ENCODE results near the gene TRIM13. TPM values are rescaled to one million over a fixed set of nuclear protein-coding genes. Genes with fewer than 3 reads are reported as not detected.

Gene TRIM13
- total and polyA plus RNA-seq, 7 donors: 14.7 to 25.9 (median 20.6) TPM

DNA sequence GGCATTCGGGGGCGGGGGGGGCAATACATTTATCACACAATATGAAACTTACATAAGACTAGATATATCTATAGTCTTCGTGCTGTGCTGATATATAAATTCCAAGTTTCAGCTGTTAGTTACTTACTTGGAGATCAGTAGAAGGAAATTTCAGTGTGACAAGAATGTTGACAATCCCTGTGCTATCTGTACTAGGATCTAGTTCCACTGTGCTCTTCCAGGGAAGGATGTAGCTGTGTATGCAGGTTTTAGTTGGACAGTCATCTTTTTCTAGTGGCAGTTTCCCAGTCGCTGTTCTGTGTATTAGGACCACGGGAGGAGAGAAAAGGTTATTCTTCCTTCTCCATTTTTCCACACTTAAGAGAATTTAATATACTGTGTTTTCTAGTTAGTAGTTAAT lies 3.2 kb upstream of the TRIM13 start:
- Histone ChIP-seq H3K9me3 (no peaks in the 10 kb centered on the region), H3K27me3 (ENCODE audit: insufficient read depth in 3 of 3, low read length in 2 of 3) (no peaks in the 10 kb centered on the region), H3K27ac (no peak overlapping the region), H3K4me1 (peaks cover 10% of the 10 kb centered on the region), H3K4me3 (no peak overlapping the region), H3K36me3 (ENCODE audit: insufficient read depth in 1 of 2, low read depth in 1 of 2) (peaks cover under 1 to 48% of the 10 kb centered on the region in 2 donors)
- intact Hi-C loops (cut with DNase I): loop anchor here in 1 of 2 donors (10.0 kb wide), 1 partner anchor 401 kb away; no protein-coding TSS in a partner anchor
- ATAC-seq: no peak
- DNase-seq: no peak
- TF ChIP-seq, protein P1, sequence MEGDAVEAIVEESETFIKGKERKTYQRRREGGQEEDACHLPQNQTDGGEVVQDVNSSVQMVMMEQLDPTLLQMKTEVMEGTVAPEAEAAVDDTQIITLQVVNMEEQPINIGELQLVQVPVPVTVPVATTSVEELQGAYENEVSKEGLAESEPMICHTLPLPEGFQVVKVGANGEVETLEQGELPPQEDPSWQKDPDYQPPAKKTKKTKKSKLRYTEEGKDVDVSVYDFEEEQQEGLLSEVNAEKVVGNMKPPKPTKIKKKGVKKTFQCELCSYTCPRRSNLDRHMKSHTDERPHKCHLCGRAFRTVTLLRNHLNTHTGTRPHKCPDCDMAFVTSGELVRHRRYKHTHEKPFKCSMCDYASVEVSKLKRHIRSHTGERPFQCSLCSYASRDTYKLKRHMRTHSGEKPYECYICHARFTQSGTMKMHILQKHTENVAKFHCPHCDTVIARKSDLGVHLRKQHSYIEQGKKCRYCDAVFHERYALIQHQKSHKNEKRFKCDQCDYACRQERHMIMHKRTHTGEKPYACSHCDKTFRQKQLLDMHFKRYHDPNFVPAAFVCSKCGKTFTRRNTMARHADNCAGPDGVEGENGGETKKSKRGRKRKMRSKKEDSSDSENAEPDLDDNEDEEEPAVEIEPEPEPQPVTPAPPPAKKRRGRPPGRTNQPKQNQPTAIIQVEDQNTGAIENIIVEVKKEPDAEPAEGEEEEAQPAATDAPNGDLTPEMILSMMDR (IDR thresholded peaks at IDR 0.05): no peak
- WGBS, 3 donors: 63 to 77% (median 68%) methylated on average over 5 of the region's 5 CpGs

- DNase-seq (no peak), ATAC-seq (no peak)
- 42 to 48% (median 43%) methylated on average over 14 of the region's 14 CpGs for WGBS, 3 donors
- intact Hi-C loops (cut with DNase I): loop anchor here (2.0 to 10.0 kb wide), 5 partner anchors 72 to 542 kb away; no protein-coding TSS in a partner anchor
- Histone ChIP-seq H3K27me3 (ENCODE audit: insufficient read depth in 3 of 3, low read length in 2 of 3) (no peaks in the 10 kb centered on the region), H3K36me3 (ENCODE audit: insufficient read depth in 1 of 2, low read depth in 1 of 2) (peaks cover 8 to 51% of the 10 kb centered on the region in 2 donors), H3K4me1 (peaks cover 30% of the 10 kb centered on the region), H3K4me3 (peak overlapping the region; percentile 68), H3K27ac (peak overlapping the region; percentile 94), H3K9me3 (no peaks in the 10 kb centered on the region)
- TF ChIP-seq, protein P1 (IDR thresholded peaks at IDR 0.05): no peak
Observed at GRCh38 chr13:49995625-49996101, 1.2 kb upstream of the TRIM13 start.

DNA sequence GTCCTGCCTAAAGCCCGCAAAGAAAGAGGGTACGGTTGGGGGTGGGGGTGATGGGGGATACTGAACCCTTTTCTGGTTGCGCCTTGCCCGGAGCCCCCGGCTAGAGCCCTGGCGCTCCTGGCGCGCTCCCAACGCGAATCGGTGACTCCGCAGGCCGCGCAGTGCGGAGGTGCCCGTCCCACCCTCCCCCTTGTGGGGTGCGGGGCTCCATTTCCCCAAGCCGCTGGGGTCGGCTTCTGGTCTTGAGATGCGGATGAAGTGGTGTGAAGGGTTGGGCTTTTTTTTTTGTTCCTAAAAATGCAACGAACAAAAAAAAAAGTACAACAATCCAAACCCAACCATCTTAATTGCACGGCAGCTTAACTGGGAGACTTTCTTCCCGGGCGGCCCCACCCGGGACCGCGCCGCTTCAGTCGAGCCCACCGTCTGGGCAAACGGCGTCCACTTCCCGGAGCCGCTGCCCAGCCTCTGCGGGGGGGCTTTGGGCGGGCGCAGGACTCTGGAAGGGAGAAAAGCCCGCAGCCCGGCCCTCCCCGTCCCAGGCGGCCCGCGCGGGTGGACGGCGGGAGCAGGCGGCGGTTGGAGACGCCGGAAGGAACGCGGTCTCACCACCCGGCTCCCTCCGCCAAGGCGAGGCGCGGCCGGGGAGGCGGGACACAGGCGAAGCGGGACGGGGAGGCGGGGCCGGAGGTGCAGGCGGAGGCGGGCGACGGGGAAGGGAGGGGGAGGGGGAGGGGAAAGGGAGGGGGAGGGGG lies 504 bp upstream of the TRIM13 start:
- Histone ChIP-seq H3K4me1 (peaks cover 37% of the 10 kb centered on the region), H3K27me3 (ENCODE audit: insufficient read depth in 3 of 3, low read length in 2 of 3) (no peaks in the 10 kb centered on the region), H3K9me3 (no peaks in the 10 kb centered on the region), H3K27ac (peak overlapping the region; percentile 94), H3K4me3 (peak overlapping the region; percentile 68), H3K36me3 (ENCODE audit: insufficient read depth in 1 of 2, low read depth in 1 of 2) (peaks cover 8 to 52% of the 10 kb centered on the region in 2 donors)
- TF ChIP-seq, protein P1 (IDR thresholded peaks at IDR 0.05): no peak
- DNase-seq (peak; percentile 97), ATAC-seq (peak; percentile 84 to 87 (median 87))
- WGBS, 3 donors: 0 to 1% (median 1%) methylated on average over 44 to 58 of the region's 68 CpGs
- intact Hi-C loops (cut with DNase I): loop anchor here (2.0 to 10.0 kb wide), 5 partner anchors 71 to 541 kb away; no protein-coding TSS in a partner anchor

GRCh38 chr13:49997955-49998354 lies 1.1 kb downstream of the TRIM13 start:
- ATAC-seq (no peak), DNase-seq (no peak)
- WGBS, 3 donors: 10 to 18% (median 12%) methylated on average over 4 of the region's 4 CpGs
- intact Hi-C loops (cut with DNase I): loop anchor here (2.0 to 10.0 kb wide), 5 partner anchors 69 to 539 kb away; no protein-coding TSS in a partner anchor
- H3K27ac ChIP-seq: peak overlapping the region; percentile 98
- peaks cover 52% of the 10 kb centered on the region for H3K4me1 ChIP-seq
- peaks cover 8 to 56% of the 10 kb centered on the region in 2 donors for H3K36me3 ChIP-seq (ENCODE audit: insufficient read depth in 1 of 2, low read depth in 1 of 2)
- no peaks in the 10 kb centered on the region for H3K9me3 ChIP-seq
- TF ChIP-seq, protein P1 (IDR thresholded peaks at IDR 0.05): no peak
- H3K4me3 ChIP-seq: peak overlapping the region; percentile 86
- no peaks in the 10 kb centered on the region for H3K27me3 ChIP-seq (ENCODE audit: insufficient read depth in 3 of 3, low read length in 2 of 3)
